SU-DHL-6 (cell line): ENCODE results near the gene CEP95.

Source experiments
- H2AFZ ChIP-seq: fragments of 200-600 bp; sonication (generic); 2 replicates; pipeline ENCODE4 v1.6.1; 2014; ENCODE audit warnings: low read depth, mild to moderate bottlenecking, moderate library complexity, mixed read lengths, antibody characterized with exemption, low read length; ENCODE audit not compliant: severe bottlenecking
- H3F3A ChIP-seq: fragments of 200-600 bp; shearing (Covaris generic); 2 replicates; pipeline ENCODE4 v1.6.0; 2016; ENCODE audit warnings: antibody characterized with exemption, mild to moderate bottlenecking; ENCODE audit not compliant: insufficient read depth
- H3K27ac ChIP-seq: fragments of 200-600 bp; sonication (generic); 2 replicates; pipeline ENCODE4 v1.5.1; 2016; ENCODE audit warnings: low read depth, mild to moderate bottlenecking, low read length, moderate library complexity, mixed read lengths
- H3K27me3 ChIP-seq: fragments of 200-600 bp; sonication (generic), shearing (Covaris generic); 2 replicates; pipeline ENCODE4 v1.6.0; 2014; ENCODE audit warnings: mild to moderate bottlenecking, low read length
- H3K36me3 ChIP-seq: fragments of 200-600 bp; sonication (generic); 2 replicates; pipeline ENCODE4 v1.6.1; 2014; ENCODE audit warnings: mild to moderate bottlenecking, low read length, mixed read lengths
- H3K4me2 ChIP-seq: fragments of 300-600, 200-600 bp; shearing (Covaris generic), sonication (generic); 2 replicates; pipeline ENCODE4 v1.6.0; 2014; ENCODE audit warnings: low read length, low read depth, mild to moderate bottlenecking; ENCODE audit not compliant: poor library complexity, severe bottlenecking
- H3K4me3 ChIP-seq: fragments of 200-600 bp; sonication (generic); 2 replicates; pipeline ENCODE4 v1.5.1; 2014; ENCODE audit warnings: antibody characterized with exemption, low read length, mild to moderate bottlenecking, mixed read lengths; ENCODE audit not compliant: insufficient read depth, poor library complexity, severe bottlenecking
- H3K79me2 ChIP-seq: fragments of 200-600 bp; sonication (generic); 2 replicates; pipeline ENCODE4 v1.6.1; 2014; ENCODE audit warnings: mild to moderate bottlenecking, low read length, moderate library complexity; ENCODE audit not compliant: insufficient read depth
- H3K9ac ChIP-seq: fragments of 200-600 bp; sonication (generic); 2 replicates; pipeline ENCODE4 v1.7.0; 2014; ENCODE audit warnings: mild to moderate bottlenecking, low read length
- H3K9me2 ChIP-seq: fragments of 200-600 bp; sonication (generic); replicated peaks from 2 replicates; pipeline ENCODE4 v1.6.1; 2014; ENCODE audit warnings: low read length; ENCODE audit not compliant: insufficient read depth
- H3K9me3 ChIP-seq: fragments of 200-600 bp; sonication (generic); 2 replicates; pipeline ENCODE4 v1.6.1; 2014; ENCODE audit warnings: low read length, mixed read lengths; ENCODE audit not compliant: insufficient read depth
- H4K20me1 ChIP-seq: fragments of 200-600 bp; sonication (generic); 2 replicates; pipeline ENCODE4 v1.6.1; 2014; ENCODE audit warnings: low read depth, mild to moderate bottlenecking, antibody characterized with exemption, low read length, moderate library complexity, mixed read lengths
- EZH2phosphoT487 ChIP-seq: fragments of 200-600 bp; sonication (generic), shearing (Covaris generic); conservative IDR thresholded peaks from 2 replicates; pipeline ENCODE4 v1.6.1; 2018; ENCODE audit warnings: mild to moderate bottlenecking, antibody characterized with exemption, low read length, moderate library complexity, mixed read lengths
- TF ChIP-seq, protein P1 (sequence below): fragments of 200-600 bp; sonication (generic); IDR thresholded peaks from one replicate; pipeline ENCODE4 v1.5.1; 2017; ENCODE audit warnings: antibody characterized with exemption, mild to moderate bottlenecking, low read length, moderate library complexity; ENCODE audit not compliant: insufficient read depth, poor library complexity, severe bottlenecking

CEP95 gene

DNA sequence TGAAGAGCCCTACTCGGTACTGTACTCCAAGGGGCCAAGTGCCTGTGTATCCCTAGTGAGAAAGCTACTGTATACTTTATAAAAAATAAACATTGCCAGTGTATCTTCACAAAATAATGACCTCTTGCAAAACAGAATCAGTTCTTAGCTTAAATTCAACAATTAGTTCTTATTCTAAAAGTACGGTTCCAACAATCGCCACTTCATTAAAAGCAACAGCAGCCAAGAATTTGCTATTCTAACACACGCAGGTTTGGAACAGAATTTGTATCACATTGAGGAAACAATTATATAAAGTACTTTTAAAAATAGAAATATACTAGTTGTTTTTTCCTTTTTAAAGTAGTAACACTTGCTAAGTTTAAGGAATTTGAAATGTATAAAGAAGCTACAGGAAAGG is 48.5 kb downstream of the CEP95 start:
- Histone ChIP-seq H2AFZ (no peak overlapping the region), H3K27me3 (no peaks in the 10 kb centered on the region), H3K36me3 (0 out of 2 replicates have a peak, but pooled peaks cover 5% of the 10 kb centered on the region), H3K27ac (no peak overlapping the region), H3F3A (no peaks in the 10 kb centered on the region), H3K9ac (no peak overlapping the region), H3K9me2 (no peaks in the 10 kb centered on the region), H3K9me3 (no peaks in the 10 kb centered on the region), H4K20me1 (no peaks in the 10 kb centered on the region), H3K4me2 (no peak overlapping the region), H3K79me2 (no peaks in the 10 kb centered on the region), H3K4me3 (no peak overlapping the region)
- no peak for TF ChIP-seq EZH2phosphoT487
- TF ChIP-seq, protein P1, sequence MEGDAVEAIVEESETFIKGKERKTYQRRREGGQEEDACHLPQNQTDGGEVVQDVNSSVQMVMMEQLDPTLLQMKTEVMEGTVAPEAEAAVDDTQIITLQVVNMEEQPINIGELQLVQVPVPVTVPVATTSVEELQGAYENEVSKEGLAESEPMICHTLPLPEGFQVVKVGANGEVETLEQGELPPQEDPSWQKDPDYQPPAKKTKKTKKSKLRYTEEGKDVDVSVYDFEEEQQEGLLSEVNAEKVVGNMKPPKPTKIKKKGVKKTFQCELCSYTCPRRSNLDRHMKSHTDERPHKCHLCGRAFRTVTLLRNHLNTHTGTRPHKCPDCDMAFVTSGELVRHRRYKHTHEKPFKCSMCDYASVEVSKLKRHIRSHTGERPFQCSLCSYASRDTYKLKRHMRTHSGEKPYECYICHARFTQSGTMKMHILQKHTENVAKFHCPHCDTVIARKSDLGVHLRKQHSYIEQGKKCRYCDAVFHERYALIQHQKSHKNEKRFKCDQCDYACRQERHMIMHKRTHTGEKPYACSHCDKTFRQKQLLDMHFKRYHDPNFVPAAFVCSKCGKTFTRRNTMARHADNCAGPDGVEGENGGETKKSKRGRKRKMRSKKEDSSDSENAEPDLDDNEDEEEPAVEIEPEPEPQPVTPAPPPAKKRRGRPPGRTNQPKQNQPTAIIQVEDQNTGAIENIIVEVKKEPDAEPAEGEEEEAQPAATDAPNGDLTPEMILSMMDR, result no peak

DNA sequence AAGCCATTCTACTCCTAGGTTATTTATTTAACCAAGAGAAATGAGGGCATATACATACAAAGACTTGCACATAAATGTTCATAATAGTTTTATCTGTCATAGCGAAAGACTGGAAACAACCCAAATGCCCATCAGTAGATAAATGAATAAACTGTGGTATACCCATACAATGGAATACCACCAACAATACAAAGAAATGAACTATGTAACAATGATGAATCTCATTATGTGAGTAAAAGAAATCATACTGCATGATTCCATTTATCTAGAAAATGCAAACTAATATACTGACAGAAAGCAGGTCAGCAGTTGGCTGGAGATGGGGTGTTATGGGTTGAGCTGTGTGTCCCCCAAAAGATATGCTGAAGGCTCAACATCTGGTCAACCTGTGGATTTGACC is 57.3 kb downstream of the CEP95 start:
- no peaks in the 10 kb centered on the region for H3F3A ChIP-seq
- H3K4me3 ChIP-seq, result no peak overlapping the region
- H3K36me3 ChIP-seq, result no peaks in the 10 kb centered on the region
- no peaks in the 10 kb centered on the region for H3K9me3 ChIP-seq
- no peaks in the 10 kb centered on the region for H3K9me2 ChIP-seq
- H3K9ac ChIP-seq, result no peak overlapping the region
- no peaks in the 10 kb centered on the region for H4K20me1 ChIP-seq
- H3K79me2 ChIP-seq, result no peaks in the 10 kb centered on the region
- TF ChIP-seq, protein P1, result no peak
- TF ChIP-seq EZH2phosphoT487, result no peak
- H3K27ac ChIP-seq, result no peak overlapping the region
- no peak overlapping the region for H2AFZ ChIP-seq
- H3K4me2 ChIP-seq, result no peak overlapping the region
- H3K27me3 ChIP-seq, result no peaks in the 10 kb centered on the region

DNA sequence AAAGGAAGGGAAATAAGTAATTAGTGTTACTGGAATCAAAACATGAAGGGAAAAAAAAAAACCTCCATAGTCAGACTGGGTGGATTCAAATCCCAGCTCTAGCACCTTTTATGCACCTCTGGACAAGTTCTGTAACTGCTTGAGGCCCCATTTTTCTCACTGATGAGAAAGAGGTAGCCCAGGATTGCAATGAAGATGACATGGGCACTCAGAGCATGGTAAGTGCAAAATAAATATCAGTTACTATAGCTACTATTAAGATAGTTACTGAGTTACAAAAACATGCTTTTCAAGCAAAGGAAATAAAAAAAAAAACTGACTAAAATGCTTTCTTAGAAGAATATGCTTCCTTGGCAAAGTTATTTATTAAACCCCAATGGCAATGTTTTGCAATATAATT is 58.8 kb downstream of the CEP95 start:
- H3K36me3 ChIP-seq, result no peaks in the 10 kb centered on the region
- H3K27ac ChIP-seq, result no peak overlapping the region
- no peaks in the 10 kb centered on the region for H3K27me3 ChIP-seq
- H3K79me2 ChIP-seq, result no peaks in the 10 kb centered on the region
- H3F3A ChIP-seq, result no peaks in the 10 kb centered on the region
- no peaks in the 10 kb centered on the region for H4K20me1 ChIP-seq
- no peak overlapping the region for H3K4me2 ChIP-seq
- no peaks in the 10 kb centered on the region for H3K9me2 ChIP-seq
- H3K9me3 ChIP-seq, result no peaks in the 10 kb centered on the region
- H2AFZ ChIP-seq, result no peak overlapping the region
- TF ChIP-seq EZH2phosphoT487, result no peak
- TF ChIP-seq, protein P1, result no peak
- no peak overlapping the region for H3K4me3 ChIP-seq
- no peak overlapping the region for H3K9ac ChIP-seq
